ENCODE results near the gene SSR4. TPM values are rescaled to one million over a fixed set of nuclear protein-coding genes. Genes with fewer than 3 reads are reported as not detected.

SSR4 gene
- total RNA-seq, 1 experiment from 2014 or later, result 203 TPM

DNA sequence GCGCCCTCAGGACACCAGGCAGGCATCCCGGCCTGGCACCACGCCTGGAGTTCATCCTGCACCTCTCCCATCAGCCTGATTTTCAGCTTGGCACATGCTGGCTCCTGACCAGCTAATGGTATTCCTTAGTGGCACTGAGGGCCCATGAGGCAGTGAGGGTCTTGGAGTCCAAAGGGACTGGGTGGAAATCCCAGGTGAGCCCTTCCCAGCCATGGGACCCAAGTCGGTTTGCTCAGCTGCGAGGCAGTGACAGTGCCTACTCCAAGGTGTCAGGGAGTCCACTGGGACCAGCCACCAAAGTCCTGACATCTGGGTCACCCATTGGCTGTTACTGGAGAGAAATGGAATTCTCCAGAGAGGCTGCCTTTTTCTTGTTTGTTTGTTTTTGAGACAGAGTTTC is 4.9 kb downstream of the SSR4 start:
- Mint-ChIP-seq H3K27me3 (ENCODE audit: low read depth) (no peaks in the 10 kb centered on the region), H3K4me1 (peaks cover 7% of the 10 kb centered on the region), H3K4me3 (no peak overlapping the region), H3K27ac (no peak overlapping the region), H3K36me3 (peaks cover 14% of the 10 kb centered on the region), H3K9me3 (no peaks in the 10 kb centered on the region)
- DNase-seq (ENCODE audit: low spot score) (no peak), ATAC-seq (no peak)
- TF ChIP-seq, protein P1, sequence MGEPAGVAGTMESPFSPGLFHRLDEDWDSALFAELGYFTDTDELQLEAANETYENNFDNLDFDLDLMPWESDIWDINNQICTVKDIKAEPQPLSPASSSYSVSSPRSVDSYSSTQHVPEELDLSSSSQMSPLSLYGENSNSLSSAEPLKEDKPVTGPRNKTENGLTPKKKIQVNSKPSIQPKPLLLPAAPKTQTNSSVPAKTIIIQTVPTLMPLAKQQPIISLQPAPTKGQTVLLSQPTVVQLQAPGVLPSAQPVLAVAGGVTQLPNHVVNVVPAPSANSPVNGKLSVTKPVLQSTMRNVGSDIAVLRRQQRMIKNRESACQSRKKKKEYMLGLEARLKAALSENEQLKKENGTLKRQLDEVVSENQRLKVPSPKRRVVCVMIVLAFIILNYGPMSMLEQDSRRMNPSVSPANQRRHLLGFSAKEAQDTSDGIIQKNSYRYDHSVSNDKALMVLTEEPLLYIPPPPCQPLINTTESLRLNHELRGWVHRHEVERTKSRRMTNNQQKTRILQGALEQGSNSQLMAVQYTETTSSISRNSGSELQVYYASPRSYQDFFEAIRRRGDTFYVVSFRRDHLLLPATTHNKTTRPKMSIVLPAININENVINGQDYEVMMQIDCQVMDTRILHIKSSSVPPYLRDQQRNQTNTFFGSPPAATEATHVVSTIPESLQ (CRISPR knock-in tag; IDR thresholded peaks at IDR 0.05), result no peak
- TF ChIP-seq, protein P2, sequence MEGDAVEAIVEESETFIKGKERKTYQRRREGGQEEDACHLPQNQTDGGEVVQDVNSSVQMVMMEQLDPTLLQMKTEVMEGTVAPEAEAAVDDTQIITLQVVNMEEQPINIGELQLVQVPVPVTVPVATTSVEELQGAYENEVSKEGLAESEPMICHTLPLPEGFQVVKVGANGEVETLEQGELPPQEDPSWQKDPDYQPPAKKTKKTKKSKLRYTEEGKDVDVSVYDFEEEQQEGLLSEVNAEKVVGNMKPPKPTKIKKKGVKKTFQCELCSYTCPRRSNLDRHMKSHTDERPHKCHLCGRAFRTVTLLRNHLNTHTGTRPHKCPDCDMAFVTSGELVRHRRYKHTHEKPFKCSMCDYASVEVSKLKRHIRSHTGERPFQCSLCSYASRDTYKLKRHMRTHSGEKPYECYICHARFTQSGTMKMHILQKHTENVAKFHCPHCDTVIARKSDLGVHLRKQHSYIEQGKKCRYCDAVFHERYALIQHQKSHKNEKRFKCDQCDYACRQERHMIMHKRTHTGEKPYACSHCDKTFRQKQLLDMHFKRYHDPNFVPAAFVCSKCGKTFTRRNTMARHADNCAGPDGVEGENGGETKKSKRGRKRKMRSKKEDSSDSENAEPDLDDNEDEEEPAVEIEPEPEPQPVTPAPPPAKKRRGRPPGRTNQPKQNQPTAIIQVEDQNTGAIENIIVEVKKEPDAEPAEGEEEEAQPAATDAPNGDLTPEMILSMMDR (IDR thresholded peaks at IDR 0.05), result no peak
- TF ChIP-seq PRRX2 (CRISPR knock-in tag; IDR thresholded peaks at IDR 0.05) (no peak), ZNF423 (CRISPR knock-in tag; IDR thresholded peaks at IDR 0.05) (no peak)
- TF ChIP-seq, protein P3, sequence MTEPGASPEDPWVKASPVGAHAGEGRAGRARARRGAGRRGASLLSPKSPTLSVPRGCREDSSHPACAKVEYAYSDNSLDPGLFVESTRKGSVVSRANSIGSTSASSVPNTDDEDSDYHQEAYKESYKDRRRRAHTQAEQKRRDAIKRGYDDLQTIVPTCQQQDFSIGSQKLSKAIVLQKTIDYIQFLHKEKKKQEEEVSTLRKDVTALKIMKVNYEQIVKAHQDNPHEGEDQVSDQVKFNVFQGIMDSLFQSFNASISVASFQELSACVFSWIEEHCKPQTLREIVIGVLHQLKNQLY (CRISPR knock-in tag; IDR thresholded peaks at IDR 0.05), result no peak
- TF ChIP-seq, protein P4, sequence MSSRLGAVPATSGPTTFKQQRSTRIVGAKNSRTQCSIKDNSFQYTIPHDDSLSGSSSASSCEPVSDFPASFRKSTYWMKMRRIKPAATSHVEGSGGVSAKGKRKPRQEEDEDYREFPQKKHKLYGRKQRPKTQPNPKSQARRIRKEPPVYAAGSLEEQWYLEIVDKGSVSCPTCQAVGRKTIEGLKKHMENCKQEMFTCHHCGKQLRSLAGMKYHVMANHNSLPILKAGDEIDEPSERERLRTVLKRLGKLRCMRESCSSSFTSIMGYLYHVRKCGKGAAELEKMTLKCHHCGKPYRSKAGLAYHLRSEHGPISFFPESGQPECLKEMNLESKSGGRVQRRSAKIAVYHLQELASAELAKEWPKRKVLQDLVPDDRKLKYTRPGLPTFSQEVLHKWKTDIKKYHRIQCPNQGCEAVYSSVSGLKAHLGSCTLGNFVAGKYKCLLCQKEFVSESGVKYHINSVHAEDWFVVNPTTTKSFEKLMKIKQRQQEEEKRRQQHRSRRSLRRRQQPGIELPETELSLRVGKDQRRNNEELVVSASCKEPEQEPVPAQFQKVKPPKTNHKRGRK (CRISPR knock-in tag; IDR thresholded peaks at IDR 0.05; ENCODE audit: borderline replicate concordance), result no peak
- CTCF ChIA-PET, result interaction anchor here (1.0 kb wide), 1 partner anchor 21 kb away, joined by 4 read pairs; no protein-coding TSS in a partner anchor
- POLR2A ChIA-PET, result no interaction called here

DNA sequence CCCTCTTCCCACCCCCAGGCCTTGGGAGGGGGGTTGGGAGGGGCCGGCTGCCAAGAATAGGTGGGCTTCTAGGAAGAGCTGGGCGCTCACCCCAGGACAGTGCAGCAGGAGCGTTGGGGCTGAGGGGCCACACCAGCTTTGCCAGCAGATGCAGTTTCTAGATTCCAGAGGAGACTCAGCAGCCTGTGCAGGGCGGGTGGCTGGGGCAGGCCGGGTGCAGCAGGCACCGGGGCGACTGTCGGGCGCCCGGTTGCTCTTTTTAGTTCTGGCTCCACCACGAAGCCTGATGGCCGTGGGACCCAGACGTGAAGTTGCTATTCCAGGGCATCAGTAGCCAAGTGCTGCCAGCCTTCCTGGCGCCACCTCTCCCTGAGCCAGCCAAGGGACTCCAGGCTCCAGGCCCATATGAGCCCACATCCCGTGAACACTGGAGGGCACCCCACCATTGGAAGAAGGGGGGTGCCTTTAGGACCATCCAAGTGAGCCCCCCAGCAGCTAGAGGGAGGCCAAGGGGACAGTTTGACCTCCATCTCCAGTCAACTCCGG is 5.8 kb downstream of the SSR4 start:
- Mint-ChIP-seq H3K27ac (no peak overlapping the region), H3K36me3 (peaks cover 14% of the 10 kb centered on the region), H3K4me3 (no peak overlapping the region), H3K27me3 (ENCODE audit: low read depth) (no peaks in the 10 kb centered on the region), H3K9me3 (no peaks in the 10 kb centered on the region), H3K4me1 (peaks cover 7% of the 10 kb centered on the region)
- ChIA-PET POLR2A (interaction anchor here (0.6 kb wide), 1 partner anchor 76 kb away, joined by 3 read pairs; no protein-coding TSS in a partner anchor), CTCF (interaction anchor here (0.7 kb wide), 1 partner anchor 87 kb away, joined by 4 read pairs; no protein-coding TSS in a partner anchor)
- peak; percentile 7 for ATAC-seq
- TF ChIP-seq, protein P5, sequence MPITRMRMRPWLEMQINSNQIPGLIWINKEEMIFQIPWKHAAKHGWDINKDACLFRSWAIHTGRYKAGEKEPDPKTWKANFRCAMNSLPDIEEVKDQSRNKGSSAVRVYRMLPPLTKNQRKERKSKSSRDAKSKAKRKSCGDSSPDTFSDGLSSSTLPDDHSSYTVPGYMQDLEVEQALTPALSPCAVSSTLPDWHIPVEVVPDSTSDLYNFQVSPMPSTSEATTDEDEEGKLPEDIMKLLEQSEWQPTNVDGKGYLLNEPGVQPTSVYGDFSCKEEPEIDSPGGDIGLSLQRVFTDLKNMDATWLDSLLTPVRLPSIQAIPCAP (CRISPR knock-in tag; IDR thresholded peaks at IDR 0.05), result no peak
- TF ChIP-seq, protein P6, sequence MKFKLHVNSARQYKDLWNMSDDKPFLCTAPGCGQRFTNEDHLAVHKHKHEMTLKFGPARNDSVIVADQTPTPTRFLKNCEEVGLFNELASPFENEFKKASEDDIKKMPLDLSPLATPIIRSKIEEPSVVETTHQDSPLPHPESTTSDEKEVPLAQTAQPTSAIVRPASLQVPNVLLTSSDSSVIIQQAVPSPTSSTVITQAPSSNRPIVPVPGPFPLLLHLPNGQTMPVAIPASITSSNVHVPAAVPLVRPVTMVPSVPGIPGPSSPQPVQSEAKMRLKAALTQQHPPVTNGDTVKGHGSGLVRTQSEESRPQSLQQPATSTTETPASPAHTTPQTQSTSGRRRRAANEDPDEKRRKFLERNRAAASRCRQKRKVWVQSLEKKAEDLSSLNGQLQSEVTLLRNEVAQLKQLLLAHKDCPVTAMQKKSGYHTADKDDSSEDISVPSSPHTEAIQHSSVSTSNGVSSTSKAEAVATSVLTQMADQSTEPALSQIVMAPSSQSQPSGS (CRISPR knock-in tag; IDR thresholded peaks at IDR 0.05; ENCODE audit: borderline replicate concordance, low read depth), result no peak
- TF ChIP-seq, protein P7, sequence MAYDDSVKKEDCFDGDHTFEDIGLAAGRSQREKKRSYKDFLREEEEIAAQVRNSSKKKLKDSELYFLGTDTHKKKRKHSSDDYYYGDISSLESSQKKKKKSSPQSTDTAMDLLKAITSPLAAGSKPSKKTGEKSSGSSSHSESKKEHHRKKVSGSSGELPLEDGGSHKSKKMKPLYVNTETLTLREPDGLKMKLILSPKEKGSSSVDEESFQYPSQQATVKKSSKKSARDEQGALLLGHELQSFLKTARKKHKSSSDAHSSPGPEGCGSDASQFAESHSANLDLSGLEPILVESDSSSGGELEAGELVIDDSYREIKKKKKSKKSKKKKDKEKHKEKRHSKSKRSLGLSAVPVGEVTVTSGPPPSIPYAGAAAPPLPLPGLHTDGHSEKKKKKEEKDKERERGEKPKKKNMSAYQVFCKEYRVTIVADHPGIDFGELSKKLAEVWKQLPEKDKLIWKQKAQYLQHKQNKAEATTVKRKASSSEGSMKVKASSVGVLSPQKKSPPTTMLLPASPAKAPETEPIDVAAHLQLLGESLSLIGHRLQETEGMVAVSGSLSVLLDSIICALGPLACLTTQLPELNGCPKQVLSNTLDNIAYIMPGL (CRISPR knock-in tag; IDR thresholded peaks at IDR 0.05), result no peak
- TF ChIP-seq, protein P8, sequence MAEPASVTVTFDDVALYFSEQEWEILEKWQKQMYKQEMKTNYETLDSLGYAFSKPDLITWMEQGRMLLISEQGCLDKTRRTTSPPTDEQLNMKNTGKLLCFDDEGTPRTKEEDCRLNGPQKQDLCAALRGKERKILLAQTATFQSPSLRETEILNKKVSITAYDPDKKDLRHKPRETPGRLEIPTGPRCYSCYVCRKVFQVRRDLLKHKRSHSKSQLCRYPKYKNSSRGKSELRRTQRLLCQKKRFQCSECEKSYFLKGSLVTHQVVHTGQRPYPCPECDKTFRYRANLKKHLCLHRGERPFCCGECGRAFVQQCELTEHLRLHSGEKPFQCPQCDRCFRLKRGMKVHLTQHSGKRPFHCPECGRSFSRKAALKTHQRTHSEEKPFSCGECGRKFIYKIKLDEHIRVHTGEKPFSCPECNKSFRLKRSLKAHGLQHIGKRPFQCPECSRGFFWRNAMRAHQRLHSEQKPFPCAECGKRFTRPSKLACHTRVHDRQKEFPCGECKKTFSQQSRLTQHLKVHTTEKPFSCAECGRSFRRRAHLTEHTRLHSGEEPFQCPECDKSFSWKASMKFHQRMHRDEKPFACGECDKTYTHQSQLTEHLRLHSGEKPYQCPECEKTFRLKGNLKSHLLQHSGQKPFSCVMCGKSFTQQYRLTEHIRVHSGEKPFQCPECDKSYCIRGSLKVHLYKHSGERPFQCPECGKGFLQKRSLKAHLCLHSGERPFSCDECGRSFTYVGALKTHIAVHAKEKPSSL (CRISPR knock-in tag; conservative IDR thresholded peaks at IDR 0.05), result no peak
- no peak for TF ChIP-seq GTF2I (CRISPR knock-in tag; conservative IDR thresholded peaks at IDR 0.05)
- TF ChIP-seq, protein P9, sequence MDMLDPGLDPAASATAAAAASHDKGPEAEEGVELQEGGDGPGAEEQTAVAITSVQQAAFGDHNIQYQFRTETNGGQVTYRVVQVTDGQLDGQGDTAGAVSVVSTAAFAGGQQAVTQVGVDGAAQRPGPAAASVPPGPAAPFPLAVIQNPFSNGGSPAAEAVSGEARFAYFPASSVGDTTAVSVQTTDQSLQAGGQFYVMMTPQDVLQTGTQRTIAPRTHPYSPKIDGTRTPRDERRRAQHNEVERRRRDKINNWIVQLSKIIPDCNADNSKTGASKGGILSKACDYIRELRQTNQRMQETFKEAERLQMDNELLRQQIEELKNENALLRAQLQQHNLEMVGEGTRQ (CRISPR knock-in tag; IDR thresholded peaks at IDR 0.05), result no peak
- no peak for TF ChIP-seq NFYB (CRISPR knock-in tag; conservative IDR thresholded peaks at IDR 0.05; ENCODE audit: low read depth)
- TF ChIP-seq, protein P10, sequence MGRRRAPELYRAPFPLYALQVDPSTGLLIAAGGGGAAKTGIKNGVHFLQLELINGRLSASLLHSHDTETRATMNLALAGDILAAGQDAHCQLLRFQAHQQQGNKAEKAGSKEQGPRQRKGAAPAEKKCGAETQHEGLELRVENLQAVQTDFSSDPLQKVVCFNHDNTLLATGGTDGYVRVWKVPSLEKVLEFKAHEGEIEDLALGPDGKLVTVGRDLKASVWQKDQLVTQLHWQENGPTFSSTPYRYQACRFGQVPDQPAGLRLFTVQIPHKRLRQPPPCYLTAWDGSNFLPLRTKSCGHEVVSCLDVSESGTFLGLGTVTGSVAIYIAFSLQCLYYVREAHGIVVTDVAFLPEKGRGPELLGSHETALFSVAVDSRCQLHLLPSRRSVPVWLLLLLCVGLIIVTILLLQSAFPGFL (CRISPR knock-in tag; IDR thresholded peaks at IDR 0.05; ENCODE audit: borderline replicate concordance), result no peak
- TF ChIP-seq, protein P11, sequence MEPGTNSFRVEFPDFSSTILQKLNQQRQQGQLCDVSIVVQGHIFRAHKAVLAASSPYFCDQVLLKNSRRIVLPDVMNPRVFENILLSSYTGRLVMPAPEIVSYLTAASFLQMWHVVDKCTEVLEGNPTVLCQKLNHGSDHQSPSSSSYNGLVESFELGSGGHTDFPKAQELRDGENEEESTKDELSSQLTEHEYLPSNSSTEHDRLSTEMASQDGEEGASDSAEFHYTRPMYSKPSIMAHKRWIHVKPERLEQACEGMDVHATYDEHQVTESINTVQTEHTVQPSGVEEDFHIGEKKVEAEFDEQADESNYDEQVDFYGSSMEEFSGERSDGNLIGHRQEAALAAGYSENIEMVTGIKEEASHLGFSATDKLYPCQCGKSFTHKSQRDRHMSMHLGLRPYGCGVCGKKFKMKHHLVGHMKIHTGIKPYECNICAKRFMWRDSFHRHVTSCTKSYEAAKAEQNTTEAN (CRISPR knock-in tag; IDR thresholded peaks at IDR 0.05), result no peak
- TF ChIP-seq, protein P12, sequence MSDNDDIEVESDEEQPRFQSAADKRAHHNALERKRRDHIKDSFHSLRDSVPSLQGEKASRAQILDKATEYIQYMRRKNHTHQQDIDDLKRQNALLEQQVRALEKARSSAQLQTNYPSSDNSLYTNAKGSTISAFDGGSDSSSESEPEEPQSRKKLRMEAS (CRISPR knock-in tag; IDR thresholded peaks at IDR 0.05), result no peak
- DNase-seq (ENCODE audit: low spot score), result no peak

Measured in WTC11 (cell line).